B cell (primary cell): Measurements from ENCODE around the gene SH3TC1.

Experiments used
- EZH2 ChIP-seq: IDR thresholded peaks from 2 replicates; pipeline ENCODE4 v1.6.1; 2012; ENCODE audit warnings: borderline replicate concordance, low read depth, mild to moderate bottlenecking, moderate library complexity, low read length; ENCODE audit not compliant: insufficient read depth, poor library complexity, severe bottlenecking
- TF ChIP-seq, protein P1 (sequence below): fragments of 200-600 bp; IDR thresholded peaks from one replicate; pipeline ENCODE4 v1.8.0; 2022; ENCODE audit warnings: antibody characterized with exemption, mild to moderate bottlenecking

- TF ChIP-seq, protein P1, sequence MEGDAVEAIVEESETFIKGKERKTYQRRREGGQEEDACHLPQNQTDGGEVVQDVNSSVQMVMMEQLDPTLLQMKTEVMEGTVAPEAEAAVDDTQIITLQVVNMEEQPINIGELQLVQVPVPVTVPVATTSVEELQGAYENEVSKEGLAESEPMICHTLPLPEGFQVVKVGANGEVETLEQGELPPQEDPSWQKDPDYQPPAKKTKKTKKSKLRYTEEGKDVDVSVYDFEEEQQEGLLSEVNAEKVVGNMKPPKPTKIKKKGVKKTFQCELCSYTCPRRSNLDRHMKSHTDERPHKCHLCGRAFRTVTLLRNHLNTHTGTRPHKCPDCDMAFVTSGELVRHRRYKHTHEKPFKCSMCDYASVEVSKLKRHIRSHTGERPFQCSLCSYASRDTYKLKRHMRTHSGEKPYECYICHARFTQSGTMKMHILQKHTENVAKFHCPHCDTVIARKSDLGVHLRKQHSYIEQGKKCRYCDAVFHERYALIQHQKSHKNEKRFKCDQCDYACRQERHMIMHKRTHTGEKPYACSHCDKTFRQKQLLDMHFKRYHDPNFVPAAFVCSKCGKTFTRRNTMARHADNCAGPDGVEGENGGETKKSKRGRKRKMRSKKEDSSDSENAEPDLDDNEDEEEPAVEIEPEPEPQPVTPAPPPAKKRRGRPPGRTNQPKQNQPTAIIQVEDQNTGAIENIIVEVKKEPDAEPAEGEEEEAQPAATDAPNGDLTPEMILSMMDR = no peak
- TF ChIP-seq EZH2 = no peak
These were observed 41.0 kb upstream of the SH3TC1 start for GRCh38 chr4:8157944-8158709.
